A673 (cell line): ENCODE measurements around the gene UBE2K. TPM values are rescaled to one million over a fixed set of nuclear protein-coding genes. Genes with fewer than 3 reads are reported as not detected.

Experiments used
- BruUV-seq: library from RNA; stranded (reverse); fragments of 400-500 nt; replicated peaks from 2 replicates; lab custom pipeline; 2021; lab: Mats Ljungman, UMichigan
- CTCF ChIA-PET: fragments of 300-600 bp; sonication (Branson Sonifier 250); formaldehyde crosslinking; loops from one replicate; lab custom pipeline; 2022; ENCODE audit warnings: antibody characterized with exemption; lab: Charles Lee
- POLR2A ChIA-PET: fragments of 300-600 bp; sonication (Branson Sonifier 250); formaldehyde crosslinking; loops from one replicate; lab custom pipeline; 2022; ENCODE audit warnings: antibody characterized with exemption; ENCODE audit not compliant: low non-redundant PET; lab: Charles Lee
- DNase-seq: peaks from one replicate; pipeline ENCODE4 v3.0.0-alpha.2; 2015; ENCODE audit warnings: low spot score
- H3K27ac ChIP-seq: fragments of 200-600 bp; sonication (generic); 2 replicates; pipeline ENCODE4 v1.5.1; 2016; ENCODE audit warnings: mixed run types, low read depth, mild to moderate bottlenecking, mixed read lengths, antibody characterized with exemption, low read length; ENCODE audit not compliant: poor library complexity, severe bottlenecking
- H3K27me3 ChIP-seq: fragments of 200-600 bp; sonication (generic); replicated peaks from 2 replicates; pipeline ENCODE4 v1.6.1; 2017; ENCODE audit warnings: mixed run types, low read depth, mild to moderate bottlenecking, mixed read lengths, antibody characterized with exemption, low read length; ENCODE audit not compliant: insufficient read depth, poor library complexity
- H3K36me3 ChIP-seq: fragments of 200-600 bp; sonication (generic); 2 replicates; pipeline ENCODE4 v1.6.1; 2016; ENCODE audit warnings: mixed run types, mild to moderate bottlenecking, mixed read lengths, antibody characterized with exemption, low read length; ENCODE audit not compliant: insufficient read depth, poor library complexity, severe bottlenecking
- H3K4me1 ChIP-seq: fragments of 200-600 bp; sonication (generic); 2 replicates; pipeline ENCODE4 v1.6.1; 2017; ENCODE audit warnings: mixed run types, mild to moderate bottlenecking, mixed read lengths, antibody characterized with exemption, low read length; ENCODE audit not compliant: insufficient read depth, poor library complexity, severe bottlenecking
- H3K4me3 ChIP-seq: fragments of 200-600 bp; sonication (generic); 2 replicates; pipeline ENCODE4 v1.5.1; 2016; ENCODE audit warnings: low read depth, mixed run types, mild to moderate bottlenecking, mixed read lengths, low read length; ENCODE audit not compliant: poor library complexity, severe bottlenecking
- H3K9me3 ChIP-seq: fragments of 200-600 bp; sonication (generic); 2 replicates; pipeline ENCODE4 v1.6.1; 2016; ENCODE audit warnings: mixed run types, low read depth, mild to moderate bottlenecking, mixed read lengths, antibody characterized with exemption, low read length; ENCODE audit not compliant: poor library complexity, severe bottlenecking
- CTCF ChIP-seq: fragments of 300-800, 200-600 bp; sonication (generic); conservative IDR thresholded peaks from 2 replicates; pipeline ENCODE4 v1.5.1; 2017; ENCODE audit warnings: low read depth, mild to moderate bottlenecking, antibody characterized with exemption, low read length, moderate library complexity, mixed read lengths
- EZH2 ChIP-seq: fragments of 200-600 bp; sonication (generic); IDR thresholded peaks from 2 replicates; pipeline ENCODE4 v1.6.1; 2017; ENCODE audit warnings: borderline replicate concordance, low read depth, mild to moderate bottlenecking, mixed read lengths, antibody characterized with exemption, low read length; ENCODE audit not compliant: poor library complexity, severe bottlenecking
- intact Hi-C: fragments of 100-400 bp; cut with micrococcal nuclease; formaldehyde crosslinking; loops from one replicate; pipeline ENCODE4 v1.10.0; 2022; ENCODE audit not compliant: unreplicated experiment
- total RNA-seq: library from RNA; stranded (reverse); gene quantifications from 2 replicates; pipeline ENCODE4 v1.2.3, GENCODE V29; 2021

The UBE2K gene
- total RNA-seq, 1 experiment from 2014 or later, result 137 TPM

DNA sequence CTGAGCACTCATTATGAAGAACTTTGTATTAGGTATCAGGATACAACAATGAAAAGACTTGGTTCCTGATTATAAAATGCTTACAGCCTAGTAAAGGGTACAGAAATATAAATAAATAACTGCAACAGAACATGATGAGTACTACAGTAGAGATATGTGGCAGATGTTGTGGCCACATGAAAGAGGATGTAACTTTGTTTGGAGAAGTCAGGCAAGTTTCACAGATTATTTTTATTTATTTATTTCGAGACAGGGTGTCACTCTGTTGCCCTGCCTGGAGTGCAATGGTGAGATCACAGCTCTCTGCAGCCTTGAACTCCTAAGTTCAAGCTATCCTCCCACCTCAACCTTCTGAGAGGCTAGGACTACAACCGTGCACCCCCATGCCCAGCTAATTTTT is 15.8 kb upstream of the UBE2K start:
- BruUV-seq, result no TSS peak
- H3K4me3 ChIP-seq, result no peak overlapping the region
- DNase-seq, result no peak
- no peaks in the 10 kb centered on the region for H3K27me3 ChIP-seq
- intact Hi-C loops, result no loop called here
- no peaks in the 10 kb centered on the region for H3K9me3 ChIP-seq
- TF ChIP-seq EZH2, result no peak
- no peak for TF ChIP-seq CTCF
- ChIA-PET CTCF (no interaction called here), POLR2A (no interaction called here)
- H3K4me1 ChIP-seq, result no peaks in the 10 kb centered on the region
- no peaks in the 10 kb centered on the region for H3K36me3 ChIP-seq
- no peak overlapping the region for H3K27ac ChIP-seq

DNA sequence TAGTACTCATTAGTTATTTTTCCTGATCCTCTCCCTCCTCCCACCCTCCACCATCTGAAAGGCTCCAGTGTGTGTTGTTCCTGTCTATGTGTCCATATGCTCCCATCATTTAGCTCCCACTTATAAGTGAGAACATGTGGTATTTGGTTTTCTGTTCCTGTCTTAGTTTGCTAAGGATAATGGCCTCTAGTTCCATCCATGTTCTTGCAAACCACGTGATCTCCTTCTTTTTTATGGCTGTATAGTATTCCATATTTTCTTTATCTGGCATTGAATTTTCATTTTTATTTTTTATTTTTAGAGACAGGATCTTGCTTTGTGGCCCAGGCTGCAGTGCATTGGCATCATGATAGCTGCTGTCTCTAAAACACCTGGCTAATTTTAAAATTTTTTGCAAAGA is 11.9 kb upstream of the UBE2K start:
- intact Hi-C loops, result no loop called here
- TF ChIP-seq EZH2, result no peak
- TF ChIP-seq CTCF, result no peak
- H3K27me3 ChIP-seq, result no peaks in the 10 kb centered on the region
- H3K4me1 ChIP-seq, result no peaks in the 10 kb centered on the region
- H3K36me3 ChIP-seq, result no peaks in the 10 kb centered on the region
- DNase-seq, result no peak
- ChIA-PET POLR2A (no interaction called here), CTCF (no interaction called here)
- BruUV-seq, result no TSS peak
- no peak overlapping the region for H3K27ac ChIP-seq
- no peak overlapping the region for H3K4me3 ChIP-seq
- no peaks in the 10 kb centered on the region for H3K9me3 ChIP-seq

DNA sequence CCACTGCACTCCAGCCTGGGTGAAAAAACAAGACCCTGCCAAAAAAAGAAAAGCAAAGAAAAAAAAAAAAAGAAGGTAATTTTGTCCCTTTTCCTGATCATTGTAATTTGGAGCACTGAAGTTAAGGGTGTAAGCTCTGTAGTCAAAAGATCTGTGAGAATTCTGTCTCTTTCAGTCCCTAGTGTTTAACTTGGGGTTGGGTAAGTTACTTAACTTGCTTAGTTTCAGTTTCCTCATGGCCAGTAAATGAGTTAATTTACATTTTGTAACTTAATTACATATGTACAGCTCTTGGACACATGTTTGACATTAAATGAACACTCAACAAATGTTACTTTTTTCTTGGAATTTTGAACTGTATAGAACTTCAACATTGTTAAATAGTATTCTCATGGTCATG is 10.9 kb upstream of the UBE2K start:
- ChIA-PET CTCF (interaction anchor here (0.6 kb wide), 1 partner anchor 29 kb away, joined by 3 read pairs; no protein-coding TSS in a partner anchor), POLR2A (no interaction called here)
- TF ChIP-seq EZH2 (no peak), CTCF (no peak)
- Histone ChIP-seq H3K4me1 (no peaks in the 10 kb centered on the region), H3K27me3 (no peaks in the 10 kb centered on the region), H3K4me3 (no peak overlapping the region), H3K27ac (no peak overlapping the region), H3K9me3 (no peaks in the 10 kb centered on the region), H3K36me3 (no peaks in the 10 kb centered on the region)
- intact Hi-C loops, result no loop called here
- BruUV-seq, result no TSS peak
- no peak for DNase-seq
